GM19324 (cell line): ENCODE data around the gene LRRC41.
A peak's percentile ranks its signal among the peaks of the same experiment; 100 is the strongest.

Experiments
- ATAC-seq: cut with Tn5 transposase; IDR thresholded peaks from one replicate; pipeline ENCODE4 v1.9.1; 2021; ENCODE audit warnings: mild to moderate bottlenecking, moderate library complexity; ENCODE audit not compliant: unreplicated experiment, low FRiP score

Gene LRRC41

GRCh38 chr1:46288485-46289133 is 14.8 kb downstream of the LRRC41 start:
- no peak for ATAC-seq

DNA sequence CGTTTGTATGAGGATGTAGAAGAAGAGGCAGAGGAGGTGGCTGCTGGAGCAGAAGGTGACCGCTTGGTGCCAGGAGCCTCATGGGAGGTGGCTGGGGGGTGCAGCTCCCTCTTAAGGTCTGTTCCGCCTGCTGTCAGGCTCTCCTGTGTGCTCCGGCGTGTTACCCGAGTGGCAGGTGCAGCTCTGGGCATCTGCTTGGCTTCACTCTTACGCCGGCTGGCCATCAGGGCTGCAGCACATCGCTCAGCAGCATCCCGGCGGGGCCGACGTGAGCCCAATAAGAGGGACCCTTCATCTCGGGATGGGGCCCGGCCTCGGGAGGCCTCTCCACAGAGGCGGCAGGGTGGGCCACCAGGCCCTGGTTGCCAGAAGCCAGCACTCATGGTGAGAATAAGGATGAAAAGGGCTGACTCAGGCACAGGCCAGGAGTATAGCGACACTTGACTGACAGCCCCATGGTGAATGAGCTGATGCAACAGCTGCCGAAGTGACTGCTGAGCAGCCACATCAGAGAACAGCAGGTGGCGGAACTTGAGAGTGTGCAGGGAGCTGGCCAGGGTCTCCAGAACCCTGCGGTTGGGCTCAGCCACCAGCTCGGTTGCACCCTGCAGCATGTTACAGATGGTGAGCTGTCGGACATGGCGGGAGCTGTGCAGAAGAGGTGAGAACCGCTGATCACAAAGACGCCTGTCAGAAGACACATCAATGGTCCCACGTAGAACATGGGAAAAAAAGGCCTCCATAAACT is 17.5 kb downstream of the LRRC41 start:
- ATAC-seq: no peak

GRCh38 chr1:46284597-46285564 is 18.5 kb downstream of the LRRC41 start:
- no peak for ATAC-seq

- no peak for ATAC-seq
Observed at GRCh38 chr1:46284058-46284457, 19.4 kb downstream of the LRRC41 start.

DNA sequence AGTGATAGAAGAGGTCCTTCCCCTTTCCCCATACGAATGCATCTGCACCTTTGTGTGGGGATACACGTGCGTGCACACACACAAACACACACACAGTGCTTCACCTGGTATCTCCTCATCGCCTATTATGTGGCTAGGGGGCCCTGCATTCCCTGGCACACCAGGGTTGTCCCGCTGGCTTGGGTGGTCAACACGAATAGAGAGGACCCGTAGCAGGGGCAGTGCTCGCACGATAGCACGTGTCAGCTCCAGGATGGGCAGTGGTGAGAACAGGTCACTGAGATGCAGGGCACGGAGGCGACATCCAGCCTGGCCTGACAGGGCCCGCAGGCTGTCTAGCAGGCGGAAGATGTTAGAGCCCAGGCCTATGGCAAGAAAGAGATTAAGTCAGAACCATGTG is 22.4 kb downstream of the LRRC41 start:
- no peak for ATAC-seq

DNA sequence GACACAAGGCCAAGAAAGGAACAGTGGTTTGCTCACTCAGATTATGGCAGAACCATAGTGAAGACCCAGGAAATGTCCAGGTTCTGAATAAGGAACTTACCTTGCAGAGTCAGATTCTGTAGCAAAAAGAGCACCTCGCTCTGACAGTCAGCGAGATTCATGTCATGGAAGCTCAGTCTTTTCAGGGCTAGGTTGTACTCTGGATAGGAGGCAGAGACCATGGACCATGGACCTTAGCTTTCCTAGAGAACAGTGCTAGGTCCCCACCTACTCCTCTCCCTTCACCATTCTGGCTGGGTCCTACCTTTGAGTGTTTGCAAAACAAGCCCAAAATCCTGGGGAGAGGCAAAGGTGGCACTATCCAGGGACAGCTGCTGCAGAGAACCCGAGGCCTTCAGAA is 23.3 kb downstream of the LRRC41 start:
- ATAC-seq: no peak

DNA sequence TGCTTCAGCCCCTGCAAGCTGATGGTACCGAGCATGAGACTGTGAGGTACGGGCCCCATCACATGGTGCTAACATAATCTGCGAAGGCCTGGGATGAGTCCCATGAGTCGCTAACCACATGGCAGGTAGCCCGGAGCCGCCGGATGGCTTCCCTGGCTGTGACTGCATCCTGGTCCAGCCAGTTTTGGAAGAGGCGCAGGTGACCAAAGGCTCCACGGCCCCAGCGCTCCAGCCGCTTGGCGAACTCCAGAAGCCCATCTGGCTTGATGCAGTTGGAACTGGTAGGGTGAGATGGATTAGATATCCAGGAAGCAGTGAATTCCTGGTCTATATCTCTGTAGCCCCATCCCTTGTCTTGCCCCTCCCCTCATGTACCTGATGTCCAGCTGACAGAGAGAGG is 24.6 kb downstream of the LRRC41 start:
- no peak for ATAC-seq

- no peak for ATAC-seq
Observed at GRCh38 chr1:46277658-46278373, 25.6 kb downstream of the LRRC41 start.

- no peak for ATAC-seq
Observed at GRCh38 chr1:46275030-46275337, 28.4 kb downstream of the LRRC41 start.

DNA sequence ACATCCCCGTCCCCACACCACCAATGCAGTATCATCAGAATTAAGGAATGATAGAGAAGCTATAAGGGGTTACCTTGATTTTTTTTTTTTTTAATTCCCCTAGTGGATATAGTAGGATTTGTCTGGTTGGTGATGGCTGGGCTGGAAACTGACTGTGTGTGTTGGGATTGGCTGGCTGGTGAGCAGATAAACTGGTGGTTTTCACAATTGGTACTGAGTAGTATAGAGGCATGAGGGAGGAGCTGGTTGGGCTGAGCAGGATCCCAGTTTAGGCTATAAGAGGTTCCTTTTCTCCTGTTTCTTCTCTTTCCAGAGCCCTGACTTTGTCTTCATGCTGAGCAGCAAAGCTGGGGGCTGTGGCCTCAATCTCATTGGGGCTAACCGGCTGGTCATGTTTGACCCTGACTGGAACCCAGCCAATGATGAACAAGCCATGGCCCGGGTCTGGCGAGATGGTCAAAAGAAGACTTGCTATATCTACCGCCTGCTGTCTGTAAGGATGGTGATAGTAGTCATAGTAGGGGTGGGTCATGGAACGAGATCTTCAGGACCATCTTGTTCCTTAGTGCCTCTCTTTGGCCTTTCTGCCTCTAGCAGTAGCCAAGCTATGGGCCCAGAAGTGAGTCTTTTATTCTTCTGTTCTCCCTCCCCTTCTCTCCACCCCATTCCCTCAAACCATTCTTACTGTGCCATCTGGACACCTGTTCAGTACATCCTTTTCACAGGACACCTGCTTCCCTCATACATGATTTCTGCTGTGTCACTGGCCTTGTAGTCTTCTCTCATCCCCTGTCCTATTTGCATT is 29.0 kb downstream of the LRRC41 start:
- ATAC-seq: no peak

- no peak for ATAC-seq
Observed at GRCh38 chr1:46268578-46268977, 34.8 kb downstream of the LRRC41 start.

DNA sequence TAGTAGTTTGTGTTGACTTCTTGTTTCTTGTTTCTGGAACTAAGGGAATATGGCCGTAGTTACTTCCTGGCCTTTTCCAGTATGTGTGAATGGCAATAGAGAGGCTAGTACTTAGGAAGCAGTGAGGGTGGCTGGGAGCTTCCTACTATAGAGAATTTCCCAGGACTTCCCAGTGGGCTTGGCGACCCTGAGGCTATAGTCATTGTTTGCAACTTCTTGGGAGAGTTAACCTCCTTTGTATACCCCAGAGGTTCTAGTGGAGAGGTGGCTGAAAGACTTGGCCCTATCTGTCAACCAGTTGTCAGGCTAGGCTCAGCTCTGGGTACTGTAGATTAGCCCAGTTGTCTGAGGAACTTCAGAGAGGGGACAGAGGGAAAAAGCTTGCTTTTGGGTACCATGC is 40.3 kb downstream of the LRRC41 start:
- ATAC-seq: no peak

GRCh38 chr1:46262508-46262907 is 40.9 kb downstream of the LRRC41 start:
- no peak for ATAC-seq

DNA sequence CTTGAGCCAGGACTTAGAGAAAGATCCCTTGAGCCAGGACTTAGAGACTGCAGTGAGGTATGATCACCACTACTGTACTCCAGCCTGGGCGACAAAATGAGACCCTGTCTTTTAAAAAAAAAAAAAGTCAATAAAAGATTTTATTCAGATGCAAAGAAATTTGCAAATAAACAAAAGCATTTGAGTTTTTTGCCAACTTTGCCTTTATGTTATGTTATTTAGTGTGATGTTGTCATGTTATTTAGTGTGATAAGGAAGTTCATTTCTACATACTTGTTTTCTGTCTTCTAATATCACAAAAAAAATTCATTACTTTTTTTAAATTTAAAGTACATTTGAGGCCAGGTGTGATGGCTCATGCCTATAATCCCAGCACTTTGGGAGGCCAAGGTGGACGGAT is 46.9 kb downstream of the LRRC41 start:
- no peak for ATAC-seq

DNA sequence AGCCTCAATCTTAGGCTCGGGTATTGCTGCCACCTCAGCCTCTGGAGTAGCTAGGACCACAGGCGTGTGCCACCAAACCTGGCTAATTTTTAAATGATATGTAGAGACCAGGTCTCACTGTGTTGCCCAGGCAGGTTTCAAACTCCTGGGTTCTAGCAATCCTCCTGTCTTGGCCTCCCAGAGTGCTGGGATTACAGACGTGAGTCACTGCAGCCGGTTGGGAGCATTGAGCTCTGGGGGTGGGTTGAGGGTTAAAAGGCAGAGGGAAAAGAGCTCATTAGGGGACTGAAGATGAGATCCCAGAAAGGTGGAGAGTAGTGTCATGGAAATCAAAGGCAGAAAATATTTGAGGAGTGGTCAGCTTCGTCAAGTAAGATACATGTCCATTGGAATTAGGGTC is 48.7 kb downstream of the LRRC41 start:
- no peak for ATAC-seq

DNA sequence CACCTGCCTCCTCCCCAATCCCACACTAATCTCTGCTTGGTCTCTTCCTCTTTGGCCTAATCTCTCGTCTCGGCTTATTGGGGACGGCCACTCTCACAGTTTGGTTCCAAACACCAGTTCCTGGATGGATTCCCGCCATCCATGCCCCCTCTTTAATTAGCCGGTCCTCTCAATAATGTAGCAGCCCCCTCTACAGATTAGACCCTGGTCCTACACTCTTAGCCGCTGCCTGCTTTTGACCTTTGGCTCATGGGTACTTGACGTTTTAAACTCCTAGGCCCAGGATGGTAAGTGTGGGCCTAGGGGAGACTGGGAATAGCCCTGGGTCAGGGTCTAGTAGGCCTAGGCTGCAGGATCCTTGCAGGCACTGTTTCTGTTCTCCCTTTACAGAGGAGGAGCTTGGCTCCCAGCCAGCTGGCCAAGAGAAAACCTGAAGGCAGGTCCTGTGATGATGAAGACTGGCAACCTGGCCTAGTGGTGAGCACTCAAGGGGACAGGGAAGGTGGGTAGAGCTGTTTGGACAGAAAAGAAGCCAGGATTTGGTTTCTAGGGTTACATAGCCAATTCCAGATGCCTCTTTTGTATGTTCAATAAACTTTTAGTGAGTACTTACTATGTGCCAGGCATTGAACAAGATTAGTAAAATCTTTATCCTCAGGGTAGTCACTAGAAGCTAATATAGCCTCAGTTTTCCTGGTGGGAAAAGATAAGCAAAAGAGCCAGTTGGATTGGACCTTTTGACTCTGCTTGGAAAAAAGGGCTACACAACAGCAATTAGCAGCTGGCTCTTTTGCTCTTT is 55.1 kb downstream of the LRRC41 start:
- ATAC-seq: no peak

- ATAC-seq: peak; percentile 93
Observed at GRCh38 chr1:46247436-46248121, 55.8 kb downstream of the LRRC41 start, which contains the start of gene RAD54L. RAD54L (plus strand) TSS chr1:46247763; CDS start chr1:46248406, 643 bp downstream.
